NCI-H460 (cell line): ENCODE data around the gene CDK2AP2. TPM values are rescaled to one million over a fixed set of nuclear protein-coding genes. Genes with fewer than 3 reads are reported as not detected.
"Not testable (repeated sequence)": the region's sequence is repeated elsewhere in the genome, so short reads cannot be mapped to it uniquely, and the experiment has no call there.

Experiments used
- DNase-seq: peaks from one replicate; pipeline ENCODE4 v3.0.0-alpha.2; 2016; ENCODE audit warnings: low read depth; ENCODE audit errors: extremely low read depth
- polyA plus RNA-seq: library from polyadenylated mRNA; depleted of rRNA; stranded (reverse); fragments of >200 nt; gene quantifications from 2 replicates; pipeline ENCODE4 v1.2.3, GENCODE V29; 2014; cell fraction: nucleus; rRNA removed
- total RNA-seq: library from RNA; depleted of rRNA; stranded (reverse); fragments of >200 nt; shearing (Covaris generic); gene quantifications from 2 replicates; pipeline ENCODE4 v1.2.3, GENCODE V29; 2014; rRNA removed

Gene CDK2AP2, protein sequence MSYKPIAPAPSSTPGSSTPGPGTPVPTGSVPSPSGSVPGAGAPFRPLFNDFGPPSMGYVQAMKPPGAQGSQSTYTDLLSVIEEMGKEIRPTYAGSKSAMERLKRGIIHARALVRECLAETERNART
- 25.1 and 29.6 TPM in 2 replicates for total RNA-seq
- 28.7 and 44.7 TPM in 2 replicates for polyA plus RNA-seq

DNA sequence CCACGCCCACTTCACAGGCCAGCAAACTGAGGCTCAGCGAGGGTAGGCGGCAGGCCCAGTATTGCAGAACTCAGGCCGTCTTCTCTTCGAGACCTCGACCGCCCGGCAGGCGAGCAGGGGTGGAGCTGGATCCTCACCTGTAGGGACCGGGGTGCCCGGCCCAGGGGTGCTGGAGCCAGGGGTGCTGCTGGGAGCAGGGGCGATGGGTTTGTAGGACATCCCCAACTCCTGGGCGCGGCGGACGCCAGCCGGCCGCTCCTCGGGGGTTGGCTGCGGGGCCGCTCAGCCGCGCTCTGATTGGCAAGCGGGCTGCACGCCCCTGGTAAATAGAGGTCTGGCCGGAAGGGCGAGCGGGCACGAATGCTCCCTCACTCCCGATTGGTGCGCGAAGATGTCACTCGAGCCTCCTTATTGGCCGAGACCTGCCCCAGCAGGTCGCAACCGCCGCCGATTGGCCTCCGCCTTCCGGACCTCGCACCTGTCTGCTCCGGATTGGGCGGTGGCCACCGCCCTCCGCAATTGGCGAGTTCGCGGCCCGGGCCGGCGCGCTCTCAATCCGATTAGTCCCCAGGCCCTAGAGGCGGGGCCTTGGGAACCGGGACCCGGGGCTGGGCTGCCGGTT lies at the start of gene CDK2AP2:
CDK2AP2 (minus strand) TSS at position 299 of the 622 bp plus-strand sequence; CDS start at position 219, 80 bp downstream.
- peak; percentile 97 for DNase-seq

DNA sequence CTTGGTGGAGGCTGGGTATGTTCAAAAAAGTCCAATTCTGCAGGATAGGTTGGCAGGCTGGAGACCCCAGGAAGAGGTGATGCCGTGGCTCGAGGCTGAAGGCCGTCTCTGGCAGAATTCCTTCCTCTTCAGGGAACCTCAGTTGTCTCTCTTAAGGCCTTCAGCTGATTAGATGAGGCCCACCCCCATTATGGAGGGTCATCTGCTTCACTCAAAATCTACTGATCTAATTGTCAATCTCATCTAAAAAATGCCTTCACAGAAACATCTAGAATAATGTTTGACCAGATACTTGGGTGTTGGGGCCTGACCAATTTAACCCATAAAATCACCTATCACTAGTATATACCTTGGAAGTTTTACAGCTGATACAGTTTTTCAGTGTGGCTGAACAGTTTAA lies 48.3 kb upstream of the CDK2AP2 start:
- DNase-seq, result no peak

GRCh38 chr11:67551697-67552096 lies 43.7 kb upstream of the CDK2AP2 start:
- DNase-seq, result not testable (repeated sequence)

DNA sequence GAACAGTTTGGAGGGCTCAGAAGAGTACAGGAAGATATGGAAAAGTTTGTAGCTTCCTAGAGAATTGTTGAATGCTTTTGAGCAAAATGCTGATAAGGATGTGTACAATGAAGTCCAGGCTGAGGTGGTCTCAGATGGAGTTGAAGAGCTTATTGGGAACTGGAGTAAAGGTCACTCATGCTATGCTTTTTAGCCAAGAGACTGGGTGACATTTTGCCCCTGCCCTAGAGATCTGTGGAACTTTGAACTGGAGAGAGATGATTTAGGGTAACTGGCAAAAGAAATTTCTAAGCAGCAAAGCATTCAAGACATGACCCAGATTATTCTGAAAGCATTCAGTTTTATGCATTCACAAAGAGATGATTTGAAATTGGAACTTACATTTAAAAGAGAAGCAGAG lies 43.2 kb upstream of the CDK2AP2 start:
- no peak for DNase-seq

GRCh38 chr11:67548555-67549110 lies 40.7 kb upstream of the CDK2AP2 start:
- DNase-seq, result no peak

DNA sequence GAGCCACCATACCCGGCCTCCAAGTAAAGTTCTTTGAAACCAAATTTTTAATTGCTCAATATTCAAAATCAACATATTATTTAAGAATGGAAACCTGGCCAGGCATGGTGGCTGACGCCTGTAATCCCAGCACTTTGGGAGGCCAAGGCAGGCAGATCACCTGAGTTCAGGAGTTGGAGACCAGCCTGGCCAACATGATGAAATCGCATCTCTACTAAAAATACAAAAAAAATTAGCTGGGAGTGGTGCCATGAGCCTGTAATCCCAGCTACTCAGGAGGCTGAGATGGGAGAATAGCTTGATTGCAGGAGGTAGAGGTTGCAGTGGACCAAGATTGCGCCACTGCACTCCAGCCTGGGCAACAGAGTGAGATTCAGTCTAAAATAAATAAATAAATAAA lies 40.1 kb upstream of the CDK2AP2 start:
- DNase-seq, result not testable (repeated sequence)

GRCh38 chr11:67545280-67545679 lies 37.3 kb upstream of the CDK2AP2 start:
- DNase-seq, result no peak

DNA sequence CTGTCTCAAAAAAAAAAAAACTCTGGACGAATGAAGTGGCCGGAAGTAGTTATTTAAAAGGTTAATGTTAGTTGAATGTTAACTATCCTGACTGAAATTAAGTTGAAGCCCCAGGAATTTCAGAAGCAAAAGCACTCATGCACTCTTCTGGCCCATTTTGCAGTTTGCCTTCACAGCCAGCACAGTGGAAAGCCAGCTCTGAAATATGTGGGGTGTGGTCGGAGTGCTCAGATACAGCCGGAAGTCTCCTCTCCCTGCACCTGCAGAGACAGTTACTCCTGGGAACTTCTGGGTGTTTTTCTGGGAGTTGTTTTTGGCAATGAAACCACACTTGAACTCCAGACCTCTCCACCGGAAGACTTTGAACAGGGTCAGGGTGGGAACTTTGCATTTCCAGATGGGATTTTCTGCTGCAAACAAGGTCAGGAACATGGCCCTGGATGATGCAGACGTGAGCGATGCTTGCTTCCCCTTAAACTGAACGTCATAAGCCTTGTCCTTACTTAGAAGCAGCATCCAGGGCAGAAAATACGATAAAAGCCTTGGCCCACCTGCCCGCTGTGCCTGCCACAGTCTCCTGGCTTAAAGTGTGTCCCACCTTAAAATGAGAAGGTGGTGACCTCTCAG lies 36.8 kb upstream of the CDK2AP2 start:
- no peak for DNase-seq

DNA sequence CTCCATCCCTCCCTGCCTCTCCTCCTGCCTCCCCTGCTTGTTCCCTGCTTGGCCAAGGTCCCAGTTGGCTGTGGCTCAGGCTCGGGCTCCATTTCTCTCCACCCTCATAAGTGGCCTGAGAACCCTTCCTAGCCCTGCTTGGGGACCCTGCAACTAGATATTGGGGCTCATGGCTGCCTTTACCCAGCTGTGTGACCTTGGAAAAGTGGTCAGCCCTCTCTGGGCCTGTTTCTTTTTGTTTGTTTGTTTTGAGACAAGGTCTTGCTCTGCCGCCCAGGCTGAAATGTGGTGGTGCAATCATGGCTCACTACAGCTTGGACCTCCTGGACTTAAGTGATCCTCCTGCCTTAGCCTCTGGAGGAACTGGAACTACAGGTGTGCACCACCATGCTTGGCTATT lies 35.6 kb upstream of the CDK2AP2 start:
- DNase-seq, result no peak

GRCh38 chr11:67542971-67543370 lies 35.0 kb upstream of the CDK2AP2 start:
- DNase-seq, result no peak

DNA sequence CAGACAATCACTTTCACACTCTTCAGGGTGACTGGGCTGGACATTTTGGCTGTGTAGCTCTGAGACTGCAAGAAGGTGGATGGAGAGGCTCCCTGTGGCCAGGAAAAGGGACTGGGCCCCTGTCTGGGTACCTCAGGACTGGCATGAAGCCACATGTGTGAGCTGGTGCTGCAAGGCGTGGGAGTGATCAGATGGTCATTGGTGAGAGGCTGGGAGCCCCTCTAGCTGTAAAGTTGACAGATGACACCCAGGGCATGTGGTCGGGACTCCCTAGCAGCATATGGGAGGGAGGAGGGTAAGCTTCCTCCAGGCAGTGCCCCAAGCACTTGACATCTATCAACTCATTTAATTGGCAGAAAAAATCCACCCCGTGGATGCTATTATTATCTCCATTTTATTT lies 34.2 kb upstream of the CDK2AP2 start:
- DNase-seq, result no peak

GRCh38 chr11:67541198-67541597 lies 33.2 kb upstream of the CDK2AP2 start:
- no peak for DNase-seq

- no peak for DNase-seq
Measured at GRCh38 chr11:67539550-67539949, 31.6 kb upstream of the CDK2AP2 start.

GRCh38 chr11:67538823-67539505 lies 31.0 kb upstream of the CDK2AP2 start:
- no peak for DNase-seq

DNA sequence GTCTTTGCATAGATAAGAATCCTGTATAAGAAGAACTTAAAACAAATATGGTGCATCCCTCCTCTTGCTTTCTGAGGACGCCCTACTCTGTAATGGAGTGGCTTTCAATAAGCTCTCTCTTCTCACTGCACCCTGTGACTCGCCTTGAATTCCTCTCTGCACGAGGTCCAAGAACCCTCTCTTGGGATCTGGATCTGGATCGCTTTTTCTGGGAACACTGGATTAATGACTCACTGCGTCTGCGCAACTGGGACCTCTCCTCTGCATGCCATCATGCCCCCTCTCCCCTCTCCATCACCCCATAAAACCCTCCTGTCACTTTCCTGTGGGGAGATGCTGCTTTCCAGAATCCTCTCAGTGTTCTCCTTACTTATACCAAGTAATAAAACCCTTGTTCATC lies 30.3 kb upstream of the CDK2AP2 start:
- no peak for DNase-seq

GRCh38 chr11:67535561-67535960 lies 27.6 kb upstream of the CDK2AP2 start:
- no peak for DNase-seq

DNA sequence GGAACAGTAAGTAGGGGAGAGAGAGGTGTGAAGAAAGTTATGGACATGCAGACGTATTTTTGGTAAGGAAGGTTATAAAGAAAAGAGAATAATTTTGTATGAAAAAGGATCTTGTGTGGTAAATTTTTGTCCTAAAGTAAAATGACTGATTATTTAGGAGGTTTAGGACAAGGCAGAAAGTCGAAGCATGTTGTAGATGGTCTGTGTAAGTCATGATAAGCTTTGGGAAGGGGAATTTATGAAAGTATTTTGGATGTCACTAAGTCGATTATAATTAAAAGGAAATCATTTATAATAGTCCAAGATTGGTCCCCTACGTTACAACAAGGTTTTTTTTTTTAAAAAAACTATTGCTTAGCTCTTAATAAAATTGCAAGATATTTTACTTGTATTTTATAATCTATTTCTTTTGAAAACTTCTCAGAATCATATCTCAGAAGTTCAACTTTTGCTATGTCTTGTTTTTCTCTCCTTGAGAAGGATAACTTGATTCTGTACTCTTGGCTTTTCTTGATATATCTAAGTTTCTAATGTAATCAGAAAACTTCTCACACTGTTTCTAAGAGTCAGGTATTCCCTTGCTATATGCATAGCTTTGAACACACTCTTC lies 26.2 kb upstream of the CDK2AP2 start:
- DNase-seq, result no peak

GRCh38 chr11:67532889-67533288 lies 24.9 kb upstream of the CDK2AP2 start:
- DNase-seq, result no peak

DNA sequence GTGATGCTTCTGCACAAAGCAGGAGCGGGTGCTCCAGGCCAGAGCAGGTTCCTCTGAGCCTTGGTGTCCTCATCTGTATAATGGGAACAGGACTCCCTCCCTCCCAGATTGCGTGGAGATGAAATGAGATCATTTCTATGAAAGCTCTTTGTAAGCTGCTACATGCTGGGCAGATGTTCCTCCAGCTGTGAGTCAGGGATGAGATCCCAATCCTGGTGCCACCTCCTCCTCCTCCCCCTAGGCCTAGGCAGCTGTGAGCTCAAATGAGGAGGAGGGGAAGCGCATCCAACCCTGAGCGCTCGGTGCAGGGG lies 22.3 kb upstream of the CDK2AP2 start:
- no peak for DNase-seq

DNA sequence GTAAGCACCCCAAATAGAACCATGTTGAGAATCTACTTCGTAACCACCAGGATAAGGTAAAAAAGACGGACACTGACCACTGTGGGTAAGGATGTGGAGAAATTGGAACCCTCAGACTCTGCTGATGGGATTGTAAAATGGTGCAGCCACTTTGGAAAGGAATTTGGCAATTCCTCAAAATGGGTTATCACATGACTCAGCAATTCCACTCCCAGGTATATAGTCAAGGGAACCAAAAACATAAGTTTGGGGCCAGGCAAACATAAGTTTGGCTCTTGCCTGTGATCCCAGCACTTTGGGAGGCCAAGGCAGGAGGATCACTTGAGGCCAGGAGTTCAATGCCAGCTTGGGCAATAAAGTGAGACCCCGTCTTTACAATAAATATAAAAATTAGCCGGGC lies 20.4 kb upstream of the CDK2AP2 start:
- no peak for DNase-seq
